Adipocyte (in vitro differentiated cells): ENCODE measurements around the gene ZNF202.

Source experiments
- DNase-seq: peaks from one replicate; pipeline ENCODE4 v3.0.0-alpha.2; 2015; ENCODE audit warnings: low read depth
- H3K27me3 ChIP-seq: replicated peaks from 2 replicates; pipeline ENCODE4 v1.7.0; 2013; ENCODE audit warnings: mild to moderate bottlenecking, low read length, moderate library complexity; ENCODE audit not compliant: control insufficient read depth, insufficient read depth
- H3K36me3 ChIP-seq: 2 replicates; pipeline ENCODE4 v1.7.0; 2013; ENCODE audit warnings: low read length, mild to moderate bottlenecking, moderate library complexity; ENCODE audit not compliant: control insufficient read depth, insufficient read depth, severe bottlenecking
- H3K4me1 ChIP-seq: 2 replicates; pipeline ENCODE4 v1.7.0; 2013; ENCODE audit warnings: mild to moderate bottlenecking, low read length, moderate library complexity; ENCODE audit not compliant: control insufficient read depth, insufficient read depth
- H3K4me3 ChIP-seq: 2 replicates; pipeline ENCODE4 v1.7.0; 2013; ENCODE audit warnings: mild to moderate bottlenecking, low read length, moderate library complexity
- H3K9ac ChIP-seq: 2 replicates; pipeline ENCODE4 v1.7.0; 2013; ENCODE audit warnings: mild to moderate bottlenecking, low read length, moderate library complexity
- H3K9me3 ChIP-seq: 2 replicates; pipeline ENCODE4 v1.7.0; 2013; ENCODE audit warnings: mild to moderate bottlenecking, low read length, moderate library complexity; ENCODE audit not compliant: control insufficient read depth

The ZNF202 gene

DNA sequence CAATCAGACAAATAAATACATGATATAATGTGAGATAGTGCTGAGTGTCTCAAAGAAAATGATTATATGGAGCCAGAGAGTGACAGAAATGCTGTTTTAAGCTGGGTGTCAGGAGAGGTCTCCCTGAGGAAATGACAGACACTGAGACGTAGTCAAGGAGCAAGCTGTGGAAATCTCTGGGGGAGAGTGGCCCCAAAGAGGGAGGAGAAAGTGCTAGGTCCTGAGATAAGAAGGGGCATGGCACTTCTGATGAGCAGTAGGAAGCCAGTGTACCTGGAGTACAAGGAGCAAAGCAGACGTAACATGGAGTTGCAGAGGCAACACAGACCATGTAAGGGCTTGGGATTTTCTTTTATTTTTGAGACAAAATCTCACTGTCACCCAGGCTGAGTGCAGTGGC is 38.8 kb downstream of the ZNF202 start:
- H3K4me1 ChIP-seq = peaks cover 3% of the 10 kb centered on the region
- H3K4me3 ChIP-seq = no peak overlapping the region
- DNase-seq = no peak
- no peak overlapping the region for H3K9ac ChIP-seq
- peaks cover 37% of the 10 kb centered on the region for H3K27me3 ChIP-seq
- no peaks in the 10 kb centered on the region for H3K36me3 ChIP-seq
- H3K9me3 ChIP-seq = peaks cover 11% of the 10 kb centered on the region

GRCh38 chr11:123702139-123702538 is 39.3 kb downstream of the ZNF202 start:
- H3K27me3 ChIP-seq = peaks cover 37% of the 10 kb centered on the region
- peaks cover 3% of the 10 kb centered on the region for H3K4me1 ChIP-seq
- H3K9ac ChIP-seq = no peak overlapping the region
- peak; percentile 3 for DNase-seq
- no peak overlapping the region for H3K4me3 ChIP-seq
- peaks cover 11% of the 10 kb centered on the region for H3K9me3 ChIP-seq
- no peaks in the 10 kb centered on the region for H3K36me3 ChIP-seq

- H3K36me3 ChIP-seq = no peaks in the 10 kb centered on the region
- H3K9ac ChIP-seq = no peak overlapping the region
- peaks cover 3% of the 10 kb centered on the region for H3K4me1 ChIP-seq
- H3K27me3 ChIP-seq = peaks cover 42% of the 10 kb centered on the region
- peaks cover 11% of the 10 kb centered on the region for H3K9me3 ChIP-seq
- H3K4me3 ChIP-seq = no peak overlapping the region
- no peak for DNase-seq
Observed at GRCh38 chr11:123700772-123701171, 40.7 kb downstream of the ZNF202 start.

- no peak for DNase-seq
- H3K27me3 ChIP-seq = peaks cover 49% of the 10 kb centered on the region
- H3K9ac ChIP-seq = no peak overlapping the region
- H3K36me3 ChIP-seq = no peaks in the 10 kb centered on the region
- peaks cover 11% of the 10 kb centered on the region for H3K9me3 ChIP-seq
- H3K4me3 ChIP-seq = no peak overlapping the region
- H3K4me1 ChIP-seq = peaks cover 8% of the 10 kb centered on the region
Observed at GRCh38 chr11:123698546-123699127, 42.8 kb downstream of the ZNF202 start.

DNA sequence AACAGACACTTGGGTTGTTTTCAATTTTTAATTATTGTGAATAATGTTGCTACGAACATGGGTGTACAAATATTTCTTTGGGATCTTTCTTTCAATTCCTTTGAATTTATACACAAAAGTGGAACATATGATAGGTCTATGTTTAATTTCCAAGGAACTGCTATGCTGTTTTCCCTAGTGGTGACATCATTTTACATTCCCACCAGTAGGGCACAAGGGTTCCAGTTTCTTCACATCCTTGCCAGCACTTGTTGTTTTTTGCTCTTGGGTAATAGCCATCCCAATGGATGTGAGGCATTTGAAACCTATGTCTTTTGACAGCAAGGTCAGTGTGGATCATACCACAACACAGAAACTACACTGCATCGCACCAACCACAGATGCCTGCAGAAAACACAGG is 45.3 kb downstream of the ZNF202 start:
- Histone ChIP-seq H3K27me3 (peaks cover 36% of the 10 kb centered on the region), H3K36me3 (no peaks in the 10 kb centered on the region), H3K9me3 (peaks cover 11% of the 10 kb centered on the region), H3K9ac (no peak overlapping the region), H3K4me3 (no peak overlapping the region), H3K4me1 (peaks cover 5% of the 10 kb centered on the region)
- DNase-seq = peak; percentile 3

- DNase-seq = no peak
- peaks cover 5% of the 10 kb centered on the region for H3K4me1 ChIP-seq
- no peaks in the 10 kb centered on the region for H3K36me3 ChIP-seq
- peaks cover 11% of the 10 kb centered on the region for H3K9me3 ChIP-seq
- H3K9ac ChIP-seq = no peak overlapping the region
- H3K27me3 ChIP-seq = peaks cover 38% of the 10 kb centered on the region
- no peak overlapping the region for H3K4me3 ChIP-seq
Observed at GRCh38 chr11:123695231-123695630, 46.2 kb downstream of the ZNF202 start.

DNA sequence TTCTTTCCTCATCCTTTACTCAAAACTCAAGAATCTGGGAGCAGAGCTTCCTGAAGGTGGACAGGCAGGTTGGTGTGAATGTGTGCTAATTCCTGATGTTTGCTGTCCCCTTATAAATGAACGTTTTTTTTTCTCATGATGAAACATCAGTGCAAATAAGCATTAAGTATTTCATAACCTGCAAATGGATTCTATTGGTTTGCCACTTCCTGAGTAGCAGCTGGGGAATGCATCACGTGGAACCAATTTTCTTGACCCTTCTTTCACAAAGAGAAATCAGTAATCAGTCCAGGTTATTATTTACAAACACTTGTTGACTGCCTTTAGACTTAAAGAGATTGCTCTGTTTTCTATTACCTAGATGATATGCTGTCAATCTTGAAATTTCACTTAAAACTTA is 46.9 kb downstream of the ZNF202 start:
- Histone ChIP-seq H3K4me1 (peaks cover 5% of the 10 kb centered on the region), H3K9me3 (peaks cover 4% of the 10 kb centered on the region), H3K4me3 (no peak overlapping the region), H3K27me3 (peaks cover 45% of the 10 kb centered on the region), H3K9ac (no peak overlapping the region), H3K36me3 (no peaks in the 10 kb centered on the region)
- peak; percentile 27 for DNase-seq

DNA sequence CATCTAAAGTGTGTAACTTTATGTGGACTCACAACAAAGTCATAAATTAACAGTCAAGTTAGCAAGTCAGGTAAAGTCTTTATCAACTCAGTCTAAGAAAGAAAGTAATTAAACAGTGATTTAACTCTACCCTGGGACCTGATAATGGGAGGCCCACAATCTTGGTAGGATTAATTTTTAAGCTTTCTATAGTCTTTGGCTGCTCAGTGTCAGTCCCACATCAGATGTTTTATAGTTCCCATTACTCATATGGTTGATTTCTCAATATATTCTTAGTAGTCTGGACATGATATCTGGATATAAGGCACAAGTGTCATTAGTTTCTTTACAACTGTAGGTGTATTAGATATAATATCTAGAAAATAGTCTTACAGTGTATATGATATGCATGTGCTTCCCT is 48.5 kb downstream of the ZNF202 start:
- H3K9ac ChIP-seq = no peak overlapping the region
- no peak overlapping the region for H3K4me3 ChIP-seq
- peaks cover 32% of the 10 kb centered on the region for H3K27me3 ChIP-seq
- no peaks in the 10 kb centered on the region for H3K9me3 ChIP-seq
- peaks cover 5% of the 10 kb centered on the region for H3K4me1 ChIP-seq
- DNase-seq = no peak
- H3K36me3 ChIP-seq = no peaks in the 10 kb centered on the region

DNA sequence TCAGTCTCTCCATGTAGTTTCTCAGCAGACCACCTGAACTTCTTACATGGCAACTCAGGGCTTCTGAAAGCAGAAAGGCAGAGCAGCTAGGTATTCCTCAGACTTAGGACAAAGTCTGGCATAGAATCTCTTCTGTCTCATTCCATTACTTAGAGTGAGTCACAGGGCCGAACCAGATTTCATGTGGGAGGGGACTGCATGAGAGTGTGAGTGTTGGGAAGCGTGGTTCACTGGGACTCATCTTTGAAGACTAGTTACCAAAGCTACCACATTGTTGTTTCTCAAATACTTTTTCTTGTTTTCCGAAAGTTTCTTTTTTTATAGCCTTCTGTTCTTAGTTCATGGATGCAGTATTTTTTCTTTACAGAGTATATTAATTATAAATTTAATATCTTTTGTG is 51.0 kb downstream of the ZNF202 start:
- no peak overlapping the region for H3K4me3 ChIP-seq
- peaks cover 38% of the 10 kb centered on the region for H3K27me3 ChIP-seq
- no peak for DNase-seq
- H3K4me1 ChIP-seq = peaks cover 5% of the 10 kb centered on the region
- no peak overlapping the region for H3K9ac ChIP-seq
- H3K9me3 ChIP-seq = no peaks in the 10 kb centered on the region
- H3K36me3 ChIP-seq = no peaks in the 10 kb centered on the region

DNA sequence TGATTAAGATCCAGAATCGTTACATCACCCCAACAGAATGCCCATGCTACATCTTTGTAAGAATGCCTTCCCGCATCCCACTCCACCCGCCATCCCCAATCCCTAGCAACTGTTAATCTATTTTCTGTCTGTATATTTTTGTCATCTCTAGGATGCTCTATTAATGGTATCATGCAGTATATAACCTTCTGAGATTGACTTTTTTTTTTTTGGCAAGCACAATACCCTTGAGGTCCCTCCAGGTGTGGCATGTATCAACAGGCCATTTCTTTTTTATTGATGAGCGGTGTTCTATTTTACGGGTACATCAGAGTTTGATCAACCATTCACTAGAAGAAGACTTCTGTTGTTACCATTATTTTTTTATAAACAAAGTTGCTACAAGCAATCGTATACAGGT is 56.9 kb downstream of the ZNF202 start:
- peaks cover 36% of the 10 kb centered on the region for H3K27me3 ChIP-seq
- no peaks in the 10 kb centered on the region for H3K4me1 ChIP-seq
- no peak overlapping the region for H3K4me3 ChIP-seq
- no peak overlapping the region for H3K9ac ChIP-seq
- no peaks in the 10 kb centered on the region for H3K36me3 ChIP-seq
- no peaks in the 10 kb centered on the region for H3K9me3 ChIP-seq
- no peak for DNase-seq

- H3K4me1 ChIP-seq = no peaks in the 10 kb centered on the region
- H3K4me3 ChIP-seq = no peak overlapping the region
- H3K27me3 ChIP-seq = peaks cover 36% of the 10 kb centered on the region
- no peak overlapping the region for H3K9ac ChIP-seq
- DNase-seq = no peak
- H3K36me3 ChIP-seq = no peaks in the 10 kb centered on the region
- no peaks in the 10 kb centered on the region for H3K9me3 ChIP-seq
Observed at GRCh38 chr11:123683428-123684170, 57.9 kb downstream of the ZNF202 start.
